Measurements from ENCODE around the gene VPS13D.

The VPS13D gene

GRCh38 chr1:12407050-12407961 lies 177.5 kb downstream of the VPS13D start:
- peak; percentile 88 for ATAC-seq
- no peak for DNase-seq

DNA sequence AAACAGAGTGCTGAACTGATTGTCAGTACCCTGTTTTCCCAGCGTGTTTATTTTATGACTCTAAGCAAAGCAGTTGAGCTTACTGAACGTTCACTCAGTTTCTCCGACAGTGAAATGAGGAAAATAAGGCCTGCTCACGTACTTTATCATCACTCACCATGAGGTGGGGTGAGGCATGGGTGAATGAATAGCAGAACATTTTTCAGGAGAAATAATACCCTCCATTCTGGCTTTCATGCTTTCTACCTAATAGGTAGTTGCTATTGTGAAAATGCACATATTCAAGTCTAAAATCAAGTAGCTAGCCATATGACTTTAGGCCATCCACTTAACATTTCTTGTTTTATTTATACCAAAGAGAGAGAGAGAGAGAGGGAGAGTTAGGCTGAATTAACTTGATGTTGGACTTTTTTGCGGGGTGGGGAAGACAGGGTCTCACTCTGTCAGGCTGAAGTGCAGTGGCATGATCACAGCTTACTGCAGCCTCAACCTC lies 178.2 kb downstream of the VPS13D start:
- DNase-seq (no peak), ATAC-seq (peak; percentile 20)

GRCh38 chr1:12408662-12409061 lies 178.8 kb downstream of the VPS13D start:
- DNase-seq: no peak
- no peak for ATAC-seq

GRCh38 chr1:12409681-12410080 lies 179.9 kb downstream of the VPS13D start:
- DNase-seq (no peak), ATAC-seq (no peak)

- no peak for ATAC-seq
- no peak for DNase-seq
Observed at GRCh38 chr1:12410351-12410750, 180.5 kb downstream of the VPS13D start.

DNA sequence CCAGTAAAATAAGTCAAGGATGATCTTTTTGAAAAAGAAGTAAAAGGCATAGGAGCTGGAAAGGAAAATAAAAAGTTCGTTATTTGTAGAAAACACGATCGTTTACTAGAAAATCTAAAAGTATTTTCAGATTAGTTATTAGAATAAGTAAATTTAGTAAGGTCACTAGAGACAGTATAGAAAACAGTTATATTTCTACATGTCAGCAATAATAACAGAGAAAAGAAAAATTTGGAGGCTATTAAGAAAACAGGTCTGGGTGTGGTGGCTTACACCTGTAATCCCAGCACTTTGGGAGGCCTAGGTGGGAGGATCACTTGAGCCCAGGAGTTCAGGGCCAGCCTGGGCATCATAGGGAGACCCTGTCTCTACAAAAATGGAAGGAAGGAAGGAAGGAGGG lies 181.3 kb downstream of the VPS13D start:
- no peak for ATAC-seq
- DNase-seq: no peak

DNA sequence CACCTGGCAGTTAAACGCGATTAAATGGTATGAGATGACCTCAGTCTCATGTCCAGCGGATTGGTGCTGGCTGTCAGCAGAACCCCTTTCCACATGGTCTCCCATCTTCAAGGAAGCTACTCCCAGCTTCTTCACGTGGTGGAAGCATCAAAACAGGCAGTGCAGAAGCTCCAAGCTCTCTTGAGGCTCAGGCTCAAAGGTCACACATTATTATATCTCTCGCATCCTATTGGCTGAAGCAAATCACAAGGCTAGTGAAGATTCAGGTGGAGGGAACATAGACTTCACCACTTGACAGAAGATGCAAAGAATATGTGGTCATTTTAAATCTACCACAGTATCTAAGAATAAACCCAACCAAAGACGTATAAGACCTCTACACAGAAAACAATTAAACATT lies 181.9 kb downstream of the VPS13D start:
- no peak for DNase-seq
- no peak for ATAC-seq

DNA sequence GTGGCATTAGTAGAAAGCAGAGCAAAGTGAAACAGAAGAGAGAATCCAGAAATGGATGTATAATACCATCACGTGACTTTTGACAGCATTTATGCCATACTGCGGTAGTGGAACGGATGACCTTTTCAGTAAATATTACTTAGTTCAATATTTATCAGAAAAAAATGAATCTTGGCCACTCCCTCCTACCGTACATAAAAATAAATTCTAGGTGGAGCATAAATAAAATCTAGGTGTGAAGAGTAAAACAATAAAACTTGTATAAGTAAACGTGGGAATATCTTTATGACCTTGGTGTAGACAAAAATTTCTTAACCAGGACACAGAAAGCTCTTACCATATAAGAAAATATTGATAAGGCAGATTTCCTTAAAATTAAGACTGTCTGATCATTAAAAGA lies 182.6 kb downstream of the VPS13D start:
- ATAC-seq (no peak), DNase-seq (no peak)

DNA sequence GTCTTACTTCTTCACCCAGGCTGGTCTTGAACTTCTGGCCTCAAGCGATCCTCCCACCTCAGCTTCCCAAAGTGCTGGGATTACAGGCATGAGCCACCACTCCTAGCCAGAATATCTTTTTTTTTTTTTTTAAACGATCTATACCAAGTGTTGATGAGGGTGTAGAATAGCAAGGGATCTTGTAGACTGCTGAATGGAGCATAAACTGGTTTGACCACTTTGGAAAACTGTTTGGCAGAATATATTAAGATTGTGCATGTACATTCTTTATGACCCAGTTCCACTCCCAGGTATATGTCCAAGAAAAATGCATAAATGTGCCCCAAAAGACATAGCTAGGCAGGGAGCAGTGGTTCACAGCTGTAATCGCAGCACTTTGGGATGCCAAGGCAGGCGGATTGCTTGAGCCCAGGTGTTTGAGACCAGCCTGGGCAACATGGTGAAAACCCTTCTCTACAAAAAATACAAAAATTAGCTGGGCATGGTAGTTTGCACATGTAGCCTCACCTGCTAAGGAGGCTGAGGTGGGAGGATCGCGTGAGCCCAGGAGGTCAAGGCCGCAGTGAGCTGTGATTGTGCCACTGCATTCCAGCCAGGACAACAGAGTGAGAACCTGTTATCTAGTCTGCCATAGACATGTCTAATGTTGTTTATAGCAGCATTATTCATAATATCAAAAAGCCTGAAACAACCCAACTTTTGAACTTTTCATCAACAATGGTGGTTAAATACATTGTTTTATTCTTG lies 184.0 kb downstream of the VPS13D start:
- ATAC-seq: no peak
- DNase-seq: no peak

GRCh38 chr1:12414444-12415018 lies 184.7 kb downstream of the VPS13D start:
- peak; percentile 42 for ATAC-seq
- no peak for DNase-seq

- peak; percentile 78 for ATAC-seq
- DNase-seq: no peak
Observed at GRCh38 chr1:12415038-12415466, 185.2 kb downstream of the VPS13D start.

DNA sequence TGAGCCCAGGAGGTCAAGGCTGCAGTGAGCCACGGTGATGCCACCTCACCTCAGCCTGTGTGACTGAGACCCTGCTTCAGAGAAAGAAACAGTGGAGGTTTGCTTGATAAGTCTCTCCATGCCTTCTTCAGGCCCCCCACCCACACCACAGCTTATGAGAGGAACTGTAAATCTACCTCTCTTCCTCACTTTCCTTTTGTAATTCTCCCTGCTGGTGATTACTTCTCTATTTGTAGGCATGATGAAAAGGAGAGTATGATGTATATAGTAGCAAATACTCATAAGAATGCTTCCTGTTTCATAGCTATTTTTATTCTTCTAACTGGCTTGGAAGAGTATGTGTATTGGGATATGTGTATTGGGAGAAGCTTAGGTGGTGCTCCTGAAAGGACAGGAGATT lies 186.3 kb downstream of the VPS13D start:
- peak; percentile 15 for ATAC-seq
- DNase-seq: no peak

DNA sequence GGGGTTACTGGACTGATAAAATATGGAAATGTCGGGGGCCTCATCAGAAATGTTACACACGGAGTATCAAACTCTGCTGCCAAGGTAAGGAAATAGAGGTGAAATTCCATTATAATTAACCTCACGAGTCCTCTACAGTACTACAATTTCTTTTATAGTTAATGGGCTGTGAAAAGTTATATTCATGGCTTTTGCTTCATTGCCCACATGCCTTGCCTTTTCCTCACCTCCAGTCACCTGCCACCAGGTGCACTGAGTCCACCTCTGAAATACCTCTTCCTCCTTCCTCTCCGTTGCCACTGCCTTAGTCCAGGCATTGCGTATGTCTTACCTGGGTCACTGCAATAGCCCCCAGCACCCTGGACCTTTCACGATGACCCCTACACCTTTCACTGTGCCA lies 186.9 kb downstream of the VPS13D start:
- ATAC-seq: no peak
- no peak for DNase-seq

DNA sequence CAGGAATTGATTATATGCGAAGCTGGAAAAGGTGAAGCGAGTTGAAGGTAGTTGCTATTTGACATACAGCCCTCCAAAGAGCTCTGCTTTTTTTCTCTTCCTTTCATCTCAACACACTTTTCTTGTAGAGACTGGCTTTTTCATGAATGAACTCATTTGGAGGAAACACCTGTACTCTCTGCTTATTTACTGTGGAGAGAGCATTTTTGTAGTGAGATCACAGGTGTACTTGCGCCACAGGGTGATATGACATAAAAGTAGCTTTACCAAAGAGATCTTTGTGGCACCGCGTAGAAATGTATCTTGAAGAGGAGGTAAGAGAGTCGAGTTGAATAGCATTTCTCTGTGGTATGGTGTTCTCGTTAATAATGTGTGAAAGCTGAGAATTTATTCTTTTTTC lies 187.6 kb downstream of the VPS13D start:
- no peak for ATAC-seq
- DNase-seq: no peak

DNA sequence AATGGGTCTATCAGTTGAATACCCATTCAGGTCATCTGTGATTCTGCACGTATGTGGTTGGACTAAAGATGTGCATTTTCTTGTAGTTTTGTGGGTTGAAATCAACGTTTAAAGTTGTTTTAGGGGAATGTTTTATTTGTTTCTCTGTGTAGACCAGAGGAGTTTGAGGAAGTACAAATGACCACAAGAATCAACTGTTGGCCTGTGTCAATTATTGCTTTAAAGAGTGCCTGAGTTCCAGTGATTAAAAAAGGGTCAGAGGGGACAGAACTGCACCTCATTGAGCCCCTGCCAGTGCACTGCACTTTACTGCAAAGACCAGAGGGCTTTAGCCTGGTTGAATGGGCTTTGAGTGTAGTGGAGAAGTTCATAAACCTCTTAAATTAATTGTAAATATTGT lies 190.3 kb downstream of the VPS13D start:
- DNase-seq: no peak
- ATAC-seq: no peak

- ATAC-seq (no peak), DNase-seq (no peak)
Observed at GRCh38 chr1:12422488-12422887, 192.7 kb downstream of the VPS13D start.

- DNase-seq (no peak), ATAC-seq (peak; percentile 28)
Observed at GRCh38 chr1:12424087-12424529, 194.3 kb downstream of the VPS13D start.

- DNase-seq (no peak), ATAC-seq (no peak)
Observed at GRCh38 chr1:12424793-12425192, 195.0 kb downstream of the VPS13D start.

DNA sequence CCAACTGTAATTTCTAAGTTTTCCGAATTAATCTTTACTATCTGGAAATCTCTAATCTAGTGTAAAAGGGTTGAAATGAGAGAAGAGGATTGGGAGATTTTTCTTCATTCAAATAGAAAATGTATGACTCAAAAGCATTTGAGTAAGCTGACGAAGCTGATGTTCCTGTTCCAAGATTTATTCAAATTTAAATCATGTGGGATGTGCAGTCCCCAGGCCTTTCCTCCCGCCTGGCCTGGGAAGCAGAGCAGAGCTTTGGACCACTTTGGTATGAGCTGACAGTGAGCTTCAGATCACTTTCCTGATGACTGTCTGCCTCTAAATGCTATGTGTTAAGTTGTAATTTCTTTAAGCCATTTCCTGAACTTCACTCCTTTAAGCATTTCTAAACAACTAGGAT lies 196.2 kb downstream of the VPS13D start:
- no peak for ATAC-seq
- DNase-seq: no peak

DNA sequence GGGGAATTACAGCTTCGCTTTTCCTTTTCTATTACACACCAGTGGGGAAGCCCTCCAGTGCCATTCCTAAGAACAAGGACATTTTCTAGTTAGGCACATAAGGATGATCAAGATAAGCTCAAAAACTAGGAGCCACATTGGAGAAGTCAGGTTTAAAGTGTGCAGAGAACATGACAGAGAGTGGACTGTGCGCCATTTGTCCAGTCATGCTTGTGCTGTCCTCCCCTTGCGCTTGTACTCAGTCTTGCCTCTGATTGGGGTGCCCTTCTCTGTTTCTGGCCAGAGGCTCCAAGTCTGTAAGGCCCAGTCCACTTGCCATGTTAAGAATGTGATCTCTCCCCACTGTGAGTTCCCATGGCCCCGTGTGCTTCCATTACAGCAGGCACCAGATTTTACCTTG lies 198.5 kb downstream of the VPS13D start:
- no peak for DNase-seq
- no peak for ATAC-seq

DNA sequence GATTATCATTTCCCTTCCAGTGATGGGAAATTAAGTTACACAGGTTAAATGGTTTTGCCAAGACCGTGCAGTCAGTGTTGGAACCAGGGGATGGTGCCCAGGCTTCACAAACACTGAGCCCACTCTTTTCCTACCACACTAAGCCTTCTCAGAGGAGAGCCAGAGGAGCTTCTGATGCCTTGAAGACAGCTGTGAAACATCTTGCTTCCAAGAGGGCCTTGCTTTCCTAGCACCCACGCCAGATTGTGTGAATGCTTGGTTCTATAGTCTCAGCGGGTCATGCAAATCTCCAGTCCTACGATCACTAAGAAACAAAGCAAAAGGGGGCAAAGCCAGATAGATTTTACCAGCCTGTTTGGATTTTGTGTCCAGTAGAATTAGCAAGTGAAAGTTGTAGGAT lies 200.7 kb downstream of the VPS13D start:
- ATAC-seq: no peak
- DNase-seq: no peak

DNA sequence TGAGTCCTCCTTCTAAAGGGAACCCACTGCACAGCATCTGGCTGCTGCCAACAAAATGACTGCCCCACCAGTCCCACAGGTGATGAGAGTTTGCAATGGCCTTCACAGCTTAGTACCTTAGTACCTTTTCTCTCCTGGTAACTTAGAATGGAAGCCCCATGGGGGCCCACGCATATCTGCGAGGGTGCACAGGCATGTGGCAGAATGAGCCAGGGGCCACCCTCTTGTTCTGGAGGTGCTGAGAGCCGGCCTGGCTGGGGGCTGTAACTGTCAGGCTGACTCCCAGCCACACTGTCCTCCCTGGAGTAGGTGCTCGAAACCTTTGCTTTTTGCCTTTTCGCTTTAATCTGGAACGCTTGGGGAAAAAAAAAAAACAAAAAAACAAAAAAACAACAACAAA lies 203.1 kb downstream of the VPS13D start:
- ATAC-seq (no peak), DNase-seq (no peak)
